Keratinocyte (primary cell): ENCODE results near the gene RPS19BP1. TPM values are rescaled to one million over a fixed set of nuclear protein-coding genes. Genes with fewer than 3 reads are reported as not detected.

Source experiments
- DNase-seq: peaks from one replicate; pipeline ENCODE4 v3.0.0-alpha.2; 2011; ENCODE audit warnings: low read depth, missing footprints, low spot score
- FAIRE-seq: peaks from 2 replicates; lab custom pipeline; 2011; peaks lifted over from hg19 to GRCh38; lab: Jason Lieb, UNC
- H2AFZ ChIP-seq: 2 replicates; pipeline ENCODE4 v1.6.0; 2012; ENCODE audit warnings: low read length, control low read depth, inconsistent platforms; ENCODE audit not compliant: control insufficient read depth
- H3K27ac ChIP-seq: 2 replicates; pipeline ENCODE4 v1.5.1; 2011; ENCODE audit warnings: low read length; ENCODE audit not compliant: control insufficient read depth, insufficient read depth
- H3K27me3 ChIP-seq: 3 replicates; pipeline ENCODE4 v1.6.0; 2011; ENCODE audit warnings: low read length; ENCODE audit not compliant: control insufficient read depth, insufficient read depth; ENCODE audit errors: extremely low read depth
- H3K36me3 ChIP-seq, 2 experiments: 2 replicates in 1 of 2; 3 replicates in 1 of 2; pipeline ENCODE4 v1.5.1; 2011; ENCODE audit warnings: low read length in 2 of 2, mild to moderate bottlenecking in 1 of 2; ENCODE audit not compliant: control insufficient read depth in 2 of 2, insufficient read depth in 2 of 2; ENCODE audit errors: extremely low read depth in 1 of 2
- H3K4me1 ChIP-seq: 3 replicates; pipeline ENCODE4 v1.5.1; 2011; ENCODE audit warnings: low read length; ENCODE audit not compliant: control insufficient read depth, insufficient read depth; ENCODE audit errors: extremely low read depth
- H3K4me2 ChIP-seq: 3 replicates; pipeline ENCODE4 v1.6.0; 2011; ENCODE audit warnings: low read depth, low read length; ENCODE audit not compliant: control insufficient read depth, insufficient read depth; ENCODE audit errors: extremely low read depth
- H3K4me3 ChIP-seq, 3 experiments: fragments of 200-600 bp in 1 of 3; sonication (generic) in 1 of 3; 2 replicates in 2 of 3; 3 replicates in 1 of 3; pipeline ENCODE4 v1.5.1; 2011 to 2016; ENCODE audit warnings: low read length in 3 of 3, mild to moderate bottlenecking in 3 of 3, control low read depth in 2 of 3, inconsistent platforms in 1 of 3, low read depth in 1 of 3, mixed read lengths in 1 of 3, mixed run types in 1 of 3, moderate library complexity in 1 of 3; ENCODE audit not compliant: control insufficient read depth in 2 of 3, insufficient read depth in 2 of 3; ENCODE audit errors: extremely low read depth in 1 of 3
- H3K79me2 ChIP-seq: 2 replicates; pipeline ENCODE4 v1.6.0; 2012; ENCODE audit warnings: low read length; ENCODE audit not compliant: control insufficient read depth, insufficient read depth
- H3K9ac ChIP-seq: 3 replicates; pipeline ENCODE4 v1.6.0; 2011; ENCODE audit warnings: low read length; ENCODE audit not compliant: control insufficient read depth, insufficient read depth; ENCODE audit errors: extremely low read depth
- H3K9me1 ChIP-seq: 3 replicates; pipeline ENCODE4 v1.6.0; 2011; ENCODE audit warnings: low read length; ENCODE audit not compliant: control insufficient read depth, insufficient read depth; ENCODE audit errors: extremely low read depth
- H3K9me3 ChIP-seq: 2 replicates; pipeline ENCODE4 v1.5.1; 2012; ENCODE audit warnings: low read depth, low read length; ENCODE audit not compliant: control insufficient read depth
- H4K20me1 ChIP-seq: 3 replicates; pipeline ENCODE4 v1.6.0; 2011; ENCODE audit warnings: low read length; ENCODE audit not compliant: control insufficient read depth, insufficient read depth; ENCODE audit errors: extremely low read depth
- EZH2 ChIP-seq: IDR thresholded peaks from one replicate; pipeline ENCODE4 v1.6.1; 2012; ENCODE audit warnings: inconsistent platforms, mild to moderate bottlenecking, low read length, moderate library complexity
- dilution Hi-C: fragments of 300-500 bp; cut with MboI; formaldehyde crosslinking; loops from one replicate; pipeline ENCODE4 v1.7.0; 2020; ENCODE audit warnings: low sequenced_read_pairs; ENCODE audit not compliant: extremely low pct_ligation_motif_present
- polyA minus RNA-seq, 3 experiments: library from RNA; depleted of rRNA, polyadenylated mRNA; stranded (reverse); fragments of >200 nt; gene quantifications; 1 replicate in 1 of 3; 2 replicates in 1 of 3; 3 replicates in 1 of 3; pipeline ENCODE4 v1.2.3, GENCODE V29; 2011
- polyA plus RNA-seq, 5 experiments: library from polyadenylated mRNA; depleted of rRNA in 3 of 5; stranded (reverse) in 3 of 5; stranded (forward) in 1 of 5; unstranded in 1 of 5; fragments of >200 nt; gene quantifications; 1 replicate in 1 of 5; 2 replicates in 3 of 5; 3 replicates in 1 of 5; pipeline versions ENCODE4 v1.2.1 to v1.2.3, GENCODE V29; 2011 to 2012; ENCODE audit warnings: missing spikeins in 2 of 5, low read depth in 1 of 5, low replicate concordance in 1 of 5
- TF ChIP-seq, protein P1 (sequence below), 3 experiments: IDR thresholded peaks in 1 of 3; conservative IDR thresholded peaks in 1 of 3; optimal IDR thresholded peaks in 1 of 3; 2 replicates in 2 of 3; 3 replicates in 1 of 3; pipeline versions ENCODE3 to v1.5.1; 2011; ENCODE audit warnings: low read length in 3 of 3, mild to moderate bottlenecking in 3 of 3, moderate library complexity in 2 of 3, control low read depth in 1 of 3, inconsistent platforms in 1 of 3; ENCODE audit not compliant: insufficient read depth in 2 of 3; ENCODE audit errors: extremely low read depth in 1 of 3

RPS19BP1 gene, protein sequence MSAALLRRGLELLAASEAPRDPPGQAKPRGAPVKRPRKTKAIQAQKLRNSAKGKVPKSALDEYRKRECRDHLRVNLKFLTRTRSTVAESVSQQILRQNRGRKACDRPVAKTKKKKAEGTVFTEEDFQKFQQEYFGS
- 66.1 to 70.7 TPM (median 67.3 TPM) in 3 replicates for polyA plus RNA-seq
- 91.2 TPM for polyA plus RNA-seq (2011; ENCODE audit: low read depth)
- 37.2 and 76.5 TPM in 2 replicates for polyA plus RNA-seq (2011; cell fraction: cytosol; rRNA removed)
- 25.9 and 26.1 TPM in 2 replicates for polyA plus RNA-seq (2011; cell fraction: nucleus; rRNA removed)
- 52.4 and 75.3 TPM in 2 replicates for polyA plus RNA-seq (2012; ENCODE audit: low replicate concordance)
- 8.6 to 9.8 TPM (median 8.7 TPM) in 3 replicates for polyA minus RNA-seq
- 36.4 TPM for polyA minus RNA-seq (2011; cell fraction: cytosol; rRNA and poly(A)+ RNA removed)
- polyA minus RNA-seq (2011; cell fraction: nucleus; rRNA and poly(A)+ RNA removed): 6.0 and 6.7 TPM in 2 replicates

DNA sequence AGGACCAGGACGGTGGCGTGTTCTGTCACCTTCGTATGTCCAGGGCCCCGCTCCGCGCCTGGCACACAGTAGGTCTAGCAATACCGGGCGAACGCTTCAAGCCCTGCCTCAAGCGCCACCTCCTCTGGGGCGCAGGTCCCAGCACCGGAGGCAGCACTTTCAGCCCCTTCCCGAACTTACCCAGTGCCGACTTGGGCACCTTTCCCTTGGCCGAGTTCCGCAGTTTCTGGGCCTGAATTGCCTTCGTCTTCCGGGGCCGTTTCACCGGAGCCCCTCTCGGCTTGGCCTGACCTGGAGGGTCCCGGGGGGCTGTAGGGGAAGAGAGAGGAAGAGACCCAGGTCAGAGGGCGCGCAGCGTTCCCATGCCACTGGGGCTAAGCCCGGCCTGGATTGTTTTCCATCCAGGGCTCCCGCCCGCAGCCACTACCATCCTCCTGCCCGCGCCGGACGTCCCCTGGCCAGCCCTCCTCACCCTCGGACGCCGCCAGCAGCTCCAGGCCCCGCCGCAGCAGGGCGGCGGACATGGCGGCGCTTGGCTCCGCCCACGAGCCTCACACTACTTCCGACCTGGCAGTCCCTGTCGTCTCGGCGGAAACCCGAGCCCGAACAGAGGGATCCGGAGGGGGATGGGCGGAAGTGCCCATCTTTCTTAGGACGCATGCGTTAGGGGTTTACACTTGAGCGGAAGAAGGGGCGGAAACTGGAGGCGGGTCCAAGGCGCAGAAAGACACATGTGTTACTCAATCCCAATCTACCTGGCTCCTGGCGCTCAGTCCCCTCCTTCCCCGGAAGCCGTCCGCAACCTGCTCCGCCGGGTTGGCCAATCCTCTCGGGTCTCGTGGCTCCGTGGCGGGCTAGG, at the start of gene RPS19BP1:
Gene RPS19BP1, minus strand, starts transcription at position 534 of the 859 bp plus-strand sequence. Its CDS starts 10 bp downstream, at position 524.
- peak; percentile 95 for FAIRE-seq
- dilution Hi-C loops: no loop called here

DNA sequence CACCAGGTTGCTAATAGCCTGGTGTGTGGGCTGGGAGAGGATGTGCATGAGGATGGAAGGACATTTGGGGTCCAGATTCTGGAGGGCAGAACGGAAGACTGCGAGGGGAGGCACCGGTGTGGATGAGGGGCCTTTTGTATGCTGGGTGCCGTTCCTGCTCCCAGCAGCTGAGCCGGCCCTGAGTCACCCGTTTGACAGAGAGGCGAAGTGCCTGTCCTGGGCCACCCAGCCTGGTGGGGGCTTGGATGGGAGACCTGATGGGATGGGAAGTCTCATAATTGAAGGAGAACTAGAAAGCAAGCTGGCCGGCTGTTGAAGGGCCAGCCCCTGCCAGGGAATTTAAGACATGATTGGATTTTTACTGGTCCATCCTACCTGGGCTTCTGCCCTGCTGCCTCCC, 48.8 kb upstream of the RPS19BP1 start:
- no peaks in the 10 kb centered on the region for H3K9me1 ChIP-seq
- H3K9ac ChIP-seq: no peak overlapping the region
- H3K9me3 ChIP-seq: no peaks in the 10 kb centered on the region
- no peaks in the 10 kb centered on the region for H4K20me1 ChIP-seq
- TF ChIP-seq, protein P1, sequence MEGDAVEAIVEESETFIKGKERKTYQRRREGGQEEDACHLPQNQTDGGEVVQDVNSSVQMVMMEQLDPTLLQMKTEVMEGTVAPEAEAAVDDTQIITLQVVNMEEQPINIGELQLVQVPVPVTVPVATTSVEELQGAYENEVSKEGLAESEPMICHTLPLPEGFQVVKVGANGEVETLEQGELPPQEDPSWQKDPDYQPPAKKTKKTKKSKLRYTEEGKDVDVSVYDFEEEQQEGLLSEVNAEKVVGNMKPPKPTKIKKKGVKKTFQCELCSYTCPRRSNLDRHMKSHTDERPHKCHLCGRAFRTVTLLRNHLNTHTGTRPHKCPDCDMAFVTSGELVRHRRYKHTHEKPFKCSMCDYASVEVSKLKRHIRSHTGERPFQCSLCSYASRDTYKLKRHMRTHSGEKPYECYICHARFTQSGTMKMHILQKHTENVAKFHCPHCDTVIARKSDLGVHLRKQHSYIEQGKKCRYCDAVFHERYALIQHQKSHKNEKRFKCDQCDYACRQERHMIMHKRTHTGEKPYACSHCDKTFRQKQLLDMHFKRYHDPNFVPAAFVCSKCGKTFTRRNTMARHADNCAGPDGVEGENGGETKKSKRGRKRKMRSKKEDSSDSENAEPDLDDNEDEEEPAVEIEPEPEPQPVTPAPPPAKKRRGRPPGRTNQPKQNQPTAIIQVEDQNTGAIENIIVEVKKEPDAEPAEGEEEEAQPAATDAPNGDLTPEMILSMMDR (optimal IDR thresholded peaks at IDR 0.05 in 1 of 3, IDR thresholded peaks at IDR 0.05 in 1 of 3, conservative IDR thresholded peaks at IDR 0.05 in 1 of 3; ENCODE audit: extremely low read depth in 1 of 3, insufficient read depth in 2 of 3, low read length in 3 of 3): no peak
- no peak for TF ChIP-seq EZH2
- H3K27me3 ChIP-seq: peaks cover 25% of the 10 kb centered on the region
- dilution Hi-C loops: no loop called here
- FAIRE-seq: no peak
- no peaks in the 10 kb centered on the region for H3K36me3 ChIP-seq
- no peak overlapping the region for H3K4me2 ChIP-seq
- no peak overlapping the region for H2AFZ ChIP-seq
- H3K4me3 ChIP-seq: no peak overlapping the region
- DNase-seq: no peak
- H3K79me2 ChIP-seq: no peaks in the 10 kb centered on the region
- H3K4me1 ChIP-seq: no peaks in the 10 kb centered on the region
- H3K27ac ChIP-seq: no peak overlapping the region

More for the DNA sequence above, at the start of gene RPS19BP1:
- H3K79me2 ChIP-seq: peaks cover 38% of the 10 kb centered on the region
- H3K27me3 ChIP-seq: no peaks in the 10 kb centered on the region
- H3K4me3 ChIP-seq: peak within 1 kb of the TSS; percentile 66 to 94 (median 76)
- peak within 1 kb of the TSS; percentile 70 for H3K27ac ChIP-seq
- H3K4me1 ChIP-seq: peaks cover 47% of the 10 kb centered on the region
- peaks cover 15% of the 10 kb centered on the region for H4K20me1 ChIP-seq
- H3K9ac ChIP-seq: peak within 1 kb of the TSS; percentile 89
- peaks cover 6 to 26% of the 10 kb centered on the region in 2 experiments for H3K36me3 ChIP-seq
- no peaks in the 10 kb centered on the region for H3K9me3 ChIP-seq
- H3K4me2 ChIP-seq: peak within 1 kb of the TSS; percentile 99
- peak; percentile 99 for DNase-seq
- H2AFZ ChIP-seq: peak within 1 kb of the TSS; percentile 79
- TF ChIP-seq EZH2: no peak
- TF ChIP-seq, protein P1 (optimal IDR thresholded peaks at IDR 0.05 in 1 of 3, IDR thresholded peaks at IDR 0.05 in 1 of 3, conservative IDR thresholded peaks at IDR 0.05 in 1 of 3; ENCODE audit: extremely low read depth in 1 of 3, insufficient read depth in 2 of 3, low read length in 3 of 3): no peak
- no peaks in the 10 kb centered on the region for H3K9me1 ChIP-seq
